Mesothelial cell of epicardium (in vitro differentiated cells): ENCODE data around the gene FGGY. TPM values are rescaled to one million over a fixed set of nuclear protein-coding genes. Genes with fewer than 3 reads are reported as not detected.

ENCODE experiments used
- DNase-seq, 2 experiments: peaks; one replicate each; pipeline ENCODE4 v3.0.0; 2021; ENCODE audit warnings: low spot score in 2 of 2; ENCODE audit not compliant: unreplicated experiment in 2 of 2
- H3K27ac Mint-ChIP-seq: 2 replicates; pipeline ENCODE4 v1.8.0; 2021; ENCODE audit warnings: mixed read lengths
- H3K27me3 Mint-ChIP-seq: 2 replicates; pipeline ENCODE4 v1.8.0; 2021; ENCODE audit warnings: low read depth, mixed read lengths
- H3K36me3 Mint-ChIP-seq: 2 replicates; pipeline ENCODE4 v1.8.0; 2021; ENCODE audit warnings: mixed read lengths
- H3K4me1 Mint-ChIP-seq: 2 replicates; pipeline ENCODE4 v1.8.0; 2021; ENCODE audit warnings: mixed read lengths
- H3K4me3 Mint-ChIP-seq: 2 replicates; pipeline ENCODE4 v1.8.0; 2021; ENCODE audit warnings: mild to moderate bottlenecking, moderate library complexity, mixed read lengths
- H3K9me3 Mint-ChIP-seq: 2 replicates; pipeline ENCODE4 v1.8.0; 2021; ENCODE audit warnings: mixed read lengths
- total RNA-seq: library from RNA; stranded (reverse); gene quantifications from 3 replicates; pipeline ENCODE4 v1.2.1, GENCODE V29; 2021
- TF ChIP-seq, protein P1 (sequence below): fragments of 200-600 bp; sonication (generic); IDR thresholded peaks from one replicate; pipeline ENCODE4 v1.5.0; 2021; ENCODE audit warnings: antibody characterized with exemption; ENCODE audit not compliant: unreplicated experiment

Gene FGGY
- total RNA-seq, 1 donor from 2014 or later: 21.8 TPM

DNA sequence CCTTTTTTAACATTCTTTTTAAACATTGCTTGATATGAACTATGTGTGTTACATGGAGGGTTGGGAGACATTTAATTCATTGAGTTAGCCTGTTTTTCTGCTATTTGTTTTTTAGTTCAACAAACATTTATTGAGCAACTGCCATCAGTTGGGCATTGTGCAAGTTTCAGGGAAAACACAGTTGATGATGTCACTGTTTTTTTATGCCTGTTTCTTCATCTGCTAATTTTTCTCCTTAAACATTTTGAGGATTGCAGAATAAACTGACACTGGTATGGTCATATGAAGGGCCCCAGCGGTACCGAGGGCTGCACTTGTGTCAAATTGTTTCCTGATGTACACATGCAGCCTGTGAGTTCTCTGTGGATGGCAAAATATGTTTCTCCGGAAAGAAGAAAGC lies 253.0 kb downstream of the FGGY start:
- Mint-ChIP-seq H3K27me3 (no peaks in the 10 kb centered on the region), H3K4me3 (no peak overlapping the region), H3K27ac (peak overlapping the region; percentile 77), H3K9me3 (no peaks in the 10 kb centered on the region), H3K36me3 (no peaks in the 10 kb centered on the region), H3K4me1 (peaks cover 64% of the 10 kb centered on the region)
- no peak for DNase-seq
- TF ChIP-seq, protein P1, sequence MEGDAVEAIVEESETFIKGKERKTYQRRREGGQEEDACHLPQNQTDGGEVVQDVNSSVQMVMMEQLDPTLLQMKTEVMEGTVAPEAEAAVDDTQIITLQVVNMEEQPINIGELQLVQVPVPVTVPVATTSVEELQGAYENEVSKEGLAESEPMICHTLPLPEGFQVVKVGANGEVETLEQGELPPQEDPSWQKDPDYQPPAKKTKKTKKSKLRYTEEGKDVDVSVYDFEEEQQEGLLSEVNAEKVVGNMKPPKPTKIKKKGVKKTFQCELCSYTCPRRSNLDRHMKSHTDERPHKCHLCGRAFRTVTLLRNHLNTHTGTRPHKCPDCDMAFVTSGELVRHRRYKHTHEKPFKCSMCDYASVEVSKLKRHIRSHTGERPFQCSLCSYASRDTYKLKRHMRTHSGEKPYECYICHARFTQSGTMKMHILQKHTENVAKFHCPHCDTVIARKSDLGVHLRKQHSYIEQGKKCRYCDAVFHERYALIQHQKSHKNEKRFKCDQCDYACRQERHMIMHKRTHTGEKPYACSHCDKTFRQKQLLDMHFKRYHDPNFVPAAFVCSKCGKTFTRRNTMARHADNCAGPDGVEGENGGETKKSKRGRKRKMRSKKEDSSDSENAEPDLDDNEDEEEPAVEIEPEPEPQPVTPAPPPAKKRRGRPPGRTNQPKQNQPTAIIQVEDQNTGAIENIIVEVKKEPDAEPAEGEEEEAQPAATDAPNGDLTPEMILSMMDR: no peak

DNA sequence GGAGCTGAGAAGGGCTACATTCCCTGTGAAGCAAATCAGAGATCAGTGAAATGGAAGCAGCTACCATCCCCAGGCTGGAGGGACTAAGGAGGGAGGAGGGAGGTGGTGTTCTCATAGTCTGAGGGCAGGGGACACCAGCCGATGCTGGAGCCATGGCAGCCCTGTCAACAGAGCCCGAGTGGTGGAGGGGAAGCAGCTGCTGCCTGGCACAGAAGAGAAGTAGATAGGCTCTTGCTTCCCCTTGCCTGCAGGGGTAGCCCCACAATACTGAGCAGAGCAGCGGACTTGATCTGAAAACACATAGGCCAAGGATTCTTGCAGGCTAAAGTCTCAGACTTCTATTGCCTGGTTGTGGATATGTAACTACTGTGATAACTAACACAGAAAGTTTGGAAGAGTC lies 255.1 kb downstream of the FGGY start:
- DNase-seq: no peak

DNA sequence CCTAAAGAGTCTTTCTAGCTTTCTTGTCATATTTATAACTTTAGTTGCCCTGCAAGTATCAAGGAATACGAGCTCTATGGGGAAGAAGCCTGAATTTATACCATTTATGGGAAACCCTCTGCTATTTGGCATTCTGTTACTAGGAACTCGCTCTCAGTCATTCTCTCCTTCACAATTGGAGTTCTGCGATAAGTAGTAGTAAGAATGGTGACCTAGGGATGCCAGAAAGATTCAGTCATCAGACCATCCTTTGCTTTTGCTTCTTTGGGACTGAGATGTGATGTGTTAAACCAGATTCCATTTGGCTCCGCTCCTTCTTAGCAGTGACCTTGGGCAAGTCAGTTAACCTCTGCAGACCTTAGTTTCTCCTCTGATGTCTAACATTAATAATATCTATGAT lies 256.5 kb downstream of the FGGY start:
- Mint-ChIP-seq H3K4me3 (no peak overlapping the region), H3K4me1 (peaks cover 76% of the 10 kb centered on the region), H3K27ac (peak overlapping the region; percentile 96), H3K36me3 (peaks cover 14% of the 10 kb centered on the region), H3K9me3 (peaks cover 10% of the 10 kb centered on the region), H3K27me3 (no peaks in the 10 kb centered on the region)
- DNase-seq: no peak
- TF ChIP-seq, protein P1: no peak

More for the DNA sequence above, 255.1 kb downstream of the FGGY start:
- Mint-ChIP-seq H3K27me3 (no peaks in the 10 kb centered on the region), H3K27ac (peak overlapping the region; percentile 35), H3K4me1 (peaks cover 69% of the 10 kb centered on the region), H3K4me3 (no peak overlapping the region), H3K9me3 (no peaks in the 10 kb centered on the region), H3K36me3 (peaks cover 4% of the 10 kb centered on the region)
- TF ChIP-seq, protein P1: no peak

DNA sequence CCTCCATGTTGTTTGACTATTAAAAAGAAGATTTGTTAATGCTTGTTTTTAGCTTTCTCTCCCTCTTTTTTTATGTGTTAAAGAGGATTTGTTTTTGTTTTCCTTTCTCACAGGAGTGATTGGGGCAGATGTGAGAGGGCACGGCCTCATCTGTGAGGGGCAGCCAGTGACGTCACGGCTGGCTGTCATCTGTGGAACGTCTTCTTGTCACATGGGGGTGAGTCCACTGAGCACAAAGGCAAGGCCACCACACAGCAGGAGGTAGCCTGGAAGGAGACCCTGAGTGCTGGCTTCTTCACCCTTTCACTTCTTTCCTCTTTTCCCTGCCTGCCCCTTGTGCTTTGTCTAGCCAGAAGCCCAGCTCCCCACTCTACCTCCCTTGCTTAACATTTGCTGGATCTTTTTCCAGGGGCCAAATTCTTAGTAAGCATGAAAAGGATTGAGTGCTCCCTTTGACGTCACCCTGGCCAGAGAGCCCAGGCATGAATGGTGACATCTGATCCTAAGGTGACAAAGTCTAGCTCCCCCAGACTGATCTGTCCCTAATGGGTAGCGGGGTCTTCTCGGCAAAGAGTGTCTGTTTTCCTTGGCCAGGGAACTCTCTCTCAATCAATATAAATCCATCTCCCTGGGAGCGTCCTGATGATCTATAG lies 257.2 kb downstream of the FGGY start:
- H3K36me3 Mint-ChIP-seq: peaks cover 21% of the 10 kb centered on the region
- peaks cover 76% of the 10 kb centered on the region for H3K4me1 Mint-ChIP-seq
- DNase-seq: peak in 1 of 2 experiments; percentile 41
- TF ChIP-seq, protein P1: no peak
- no peaks in the 10 kb centered on the region for H3K27me3 Mint-ChIP-seq
- no peak overlapping the region for H3K4me3 Mint-ChIP-seq
- H3K27ac Mint-ChIP-seq: peak overlapping the region; percentile 96
- H3K9me3 Mint-ChIP-seq: peaks cover 17% of the 10 kb centered on the region

DNA sequence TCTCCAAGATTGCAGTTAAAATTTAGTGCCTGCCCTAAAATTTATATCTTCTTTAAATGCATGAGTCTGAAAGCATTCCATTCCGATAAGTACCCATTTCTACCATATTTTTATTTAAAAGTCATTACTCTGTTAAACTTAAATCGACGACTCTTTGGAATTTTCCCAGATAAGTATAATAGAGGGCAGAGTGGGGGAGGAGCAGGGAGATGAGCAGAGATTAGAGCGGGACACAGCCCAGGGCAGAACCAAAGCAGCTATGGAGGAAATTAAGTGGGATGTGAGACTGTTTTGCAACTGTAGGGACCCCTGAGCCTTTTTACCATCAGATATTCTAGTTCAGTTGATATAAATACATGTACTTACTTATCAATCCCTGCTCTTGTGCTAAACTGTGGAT lies 257.9 kb downstream of the FGGY start:
- H3K27ac Mint-ChIP-seq: peak overlapping the region; percentile 96
- no peaks in the 10 kb centered on the region for H3K27me3 Mint-ChIP-seq
- DNase-seq: no peak
- H3K9me3 Mint-ChIP-seq: peaks cover 21% of the 10 kb centered on the region
- H3K36me3 Mint-ChIP-seq: peaks cover 25% of the 10 kb centered on the region
- TF ChIP-seq, protein P1: no peak
- no peak overlapping the region for H3K4me3 Mint-ChIP-seq
- H3K4me1 Mint-ChIP-seq: peaks cover 70% of the 10 kb centered on the region
